H9 (cell line): Measurements from ENCODE around the gene SPEF2. TPM values are rescaled to one million over a fixed set of nuclear protein-coding genes. Genes with fewer than 3 reads are reported as not detected.

Source experiments
- DNase-seq: peaks from one replicate; pipeline ENCODE4 v3.0.0-alpha.2; 2017
- H2AFZ ChIP-seq: one replicate; pipeline ENCODE4 v1.6.1; 2013; ENCODE audit warnings: mild to moderate bottlenecking, low read length, control low read depth, moderate library complexity
- H2AK5ac ChIP-seq: 2 replicates; pipeline ENCODE4 v1.6.1; 2013; ENCODE audit warnings: low read length, control low read depth, mixed read lengths; ENCODE audit not compliant: insufficient read length
- H2BK120ac ChIP-seq: one replicate; pipeline ENCODE4 v1.6.1; 2013; ENCODE audit warnings: low read depth, mild to moderate bottlenecking, low read length, control low read depth, inconsistent platforms; ENCODE audit not compliant: poor library complexity, severe bottlenecking
- H2BK12ac ChIP-seq: 2 replicates; pipeline ENCODE4 v1.6.1; 2013; ENCODE audit warnings: low read length, control low read depth, mixed read lengths, low read depth; ENCODE audit not compliant: insufficient read length
- H2BK15ac ChIP-seq: 2 replicates; pipeline ENCODE4 v1.6.1; 2013; ENCODE audit warnings: low read depth, low read length, control low read depth
- H2BK20ac ChIP-seq: one replicate; pipeline ENCODE4 v1.6.1; 2013; ENCODE audit warnings: low read depth, mild to moderate bottlenecking, low read length, control low read depth, inconsistent platforms; ENCODE audit not compliant: poor library complexity, severe bottlenecking
- H2BK5ac ChIP-seq: 2 replicates; pipeline ENCODE4 v1.6.1; 2013; ENCODE audit warnings: low read length, control low read depth, mixed read lengths; ENCODE audit not compliant: insufficient read length
- H3K14ac ChIP-seq: 2 replicates; pipeline ENCODE4 v1.6.1; 2013; ENCODE audit warnings: low read length, control low read depth; ENCODE audit not compliant: insufficient read depth
- H3K18ac ChIP-seq: 2 replicates; pipeline ENCODE4 v1.6.1; 2013; ENCODE audit warnings: low read depth, mild to moderate bottlenecking, mixed read lengths, low read length, control low read depth; ENCODE audit not compliant: insufficient read length
- H3K23ac ChIP-seq: 2 replicates; pipeline ENCODE4 v1.6.1; 2013; ENCODE audit warnings: low read length, control low read depth, mixed read lengths, low read depth; ENCODE audit not compliant: insufficient read length
- H3K23me2 ChIP-seq: 2 replicates; pipeline ENCODE4 v1.6.1; 2013; ENCODE audit warnings: low read depth, mild to moderate bottlenecking, mixed read lengths, low read length, control low read depth; ENCODE audit not compliant: insufficient read length, poor library complexity, severe bottlenecking
- H3K27ac ChIP-seq: 2 replicates; pipeline ENCODE4 v1.5.1; 2013; ENCODE audit warnings: low read length, control low read depth, mixed read lengths, low read depth; ENCODE audit not compliant: insufficient read length
- H3K27me3 ChIP-seq: 2 replicates; pipeline ENCODE4 v1.6.1; 2013; ENCODE audit warnings: low read length, control low read depth, inconsistent platforms; ENCODE audit not compliant: insufficient read depth
- H3K4ac ChIP-seq: 2 replicates; pipeline ENCODE4 v1.6.1; 2013; ENCODE audit warnings: low read depth, mild to moderate bottlenecking, control low read depth, inconsistent platforms, low read length, moderate library complexity
- H3K4me1 ChIP-seq: 2 replicates; pipeline ENCODE4 v1.6.1; 2013; ENCODE audit warnings: low read length, control low read depth, inconsistent platforms; ENCODE audit not compliant: insufficient read depth
- H3K4me2 ChIP-seq: 2 replicates; pipeline ENCODE4 v1.6.1; 2013; ENCODE audit warnings: low read length, control low read depth, mixed read lengths; ENCODE audit not compliant: insufficient read length, insufficient read depth
- H3K56ac ChIP-seq: 2 replicates; pipeline ENCODE4 v1.6.1; 2013; ENCODE audit warnings: low read depth, mild to moderate bottlenecking, mixed read lengths, low read length, control low read depth; ENCODE audit not compliant: insufficient read length
- H3K79me1 ChIP-seq: 2 replicates; pipeline ENCODE4 v1.6.1; 2013; ENCODE audit warnings: low read depth, mild to moderate bottlenecking, moderate library complexity, low read length, control low read depth, inconsistent platforms; ENCODE audit not compliant: insufficient read depth, poor library complexity, severe bottlenecking
- H3K79me2 ChIP-seq: 2 replicates; pipeline ENCODE4 v1.6.1; 2013; ENCODE audit warnings: low read length, control low read depth, inconsistent platforms; ENCODE audit not compliant: insufficient read depth
- H3K9ac ChIP-seq: 2 replicates; pipeline ENCODE4 v1.6.1; 2013; ENCODE audit warnings: low read length, control low read depth, mixed read lengths; ENCODE audit not compliant: insufficient read length; ENCODE audit errors: extremely low read depth
- H3K9me3 ChIP-seq: one replicate; pipeline ENCODE4 v1.6.1; 2013; ENCODE audit warnings: low read depth, low read length, inconsistent platforms; ENCODE audit not compliant: control insufficient read depth
- H3T11ph ChIP-seq: one replicate; pipeline ENCODE4 v1.6.1; 2013; ENCODE audit warnings: mild to moderate bottlenecking, low read length, control low read depth, inconsistent platforms
- H4K20me1 ChIP-seq: one replicate; pipeline ENCODE4 v1.6.1; 2013; ENCODE audit not compliant: control insufficient read depth, insufficient read length, insufficient read depth
- H4K5ac ChIP-seq: 2 replicates; pipeline ENCODE4 v1.6.1; 2013; ENCODE audit warnings: low read depth, mild to moderate bottlenecking, mixed read lengths, low read length, control low read depth; ENCODE audit not compliant: insufficient read length
- H4K8ac ChIP-seq: replicated peaks from 2 replicates; pipeline ENCODE4 v1.6.1; 2013; ENCODE audit warnings: low read length, control low read depth, mixed read lengths, low read depth; ENCODE audit not compliant: insufficient read length
- H4K91ac ChIP-seq: 2 replicates; pipeline ENCODE4 v1.6.1; 2013; ENCODE audit warnings: low read depth, mild to moderate bottlenecking, moderate library complexity, mixed read lengths, low read length, control low read depth; ENCODE audit not compliant: insufficient read length
- H3K27ac Mint-ChIP-seq, 3 experiments: 2 replicates in 2 of 3; 3 replicates in 1 of 3; pipeline ENCODE4 v1.8.0; 2020 to 2021; ENCODE audit warnings: mixed read lengths in 3 of 3, mild to moderate bottlenecking in 1 of 3, moderate library complexity in 1 of 3
- H3K27me3 Mint-ChIP-seq: 2 replicates; pipeline ENCODE4 v1.8.0; 2021; ENCODE audit warnings: low read depth, mild to moderate bottlenecking, moderate library complexity, mixed read lengths
- H3K36me3 Mint-ChIP-seq, 3 experiments: 2 replicates in 2 of 3; 3 replicates in 1 of 3; pipeline ENCODE4 v1.8.0; 2020 to 2021; ENCODE audit warnings: low read depth in 3 of 3, mixed read lengths in 3 of 3; ENCODE audit not compliant: insufficient read depth in 1 of 3
- H3K4me1 Mint-ChIP-seq, 2 experiments: 2 replicates each; pipeline ENCODE4 v1.8.0; 2020; ENCODE audit warnings: mixed read lengths in 2 of 2
- H3K4me3 Mint-ChIP-seq, 2 experiments: 2 replicates in 1 of 2; 3 replicates in 1 of 2; pipeline ENCODE4 v1.8.0; 2020 to 2021; ENCODE audit warnings: mild to moderate bottlenecking in 2 of 2, mixed read lengths in 2 of 2, moderate library complexity in 1 of 2
- H3K9me3 Mint-ChIP-seq, 2 experiments: 2 replicates in 1 of 2; 3 replicates in 1 of 2; pipeline ENCODE4 v1.8.0; 2020; ENCODE audit warnings: mild to moderate bottlenecking in 2 of 2, mixed read lengths in 2 of 2, moderate library complexity in 1 of 2
- CTCF ChIP-seq: fragments of 200-600 bp; sonication (generic); conservative IDR thresholded peaks from 3 replicates; pipeline ENCODE4 v1.8.0; 2021; ENCODE audit warnings: antibody characterized with exemption, mild to moderate bottlenecking
- WGBS: extraction: QIAGEN DNeasy Blood & Tissue Kit; methylation state at CpG from one replicate; pipeline ENCODE4 v1.1.7; 2013; ENCODE audit warnings: missing lambda C conversion rate, low lambda C conversion rate, mixed read lengths; ENCODE audit not compliant: insufficient read length; ENCODE audit errors: extremely low coverage; 5-methylcytosine and 5-hydroxymethylcytosine counted together
- total RNA-seq: library from RNA; stranded (reverse); gene quantifications from 2 replicates; pipeline ENCODE4 v1.2.1, GENCODE V29; 2021

The SPEF2 gene
- total RNA-seq, 1 experiment from 2014 or later, result 1.0 TPM

- no peaks in the 10 kb centered on the region for H3K79me1 ChIP-seq
- no peak overlapping the region for H4K8ac ChIP-seq
- no peak overlapping the region for H4K5ac ChIP-seq
- no peaks in the 10 kb centered on the region; the same call in 1 of the 2 replicates for H3K4me1 ChIP-seq
- no peak overlapping the region for H2BK15ac ChIP-seq
- H2AK5ac ChIP-seq, result no peak overlapping the region
- H3K14ac ChIP-seq, result no peak overlapping the region
- Mint-ChIP-seq H3K27me3 (peaks cover 4% of the 10 kb centered on the region; the same call in 1 of the 2 replicates), H3K9me3 (no peaks in the 10 kb centered on the region), H3K27ac (no peak overlapping the region), H3K36me3 (no peaks in the 10 kb centered on the region), H3K4me1 (peaks cover 7% of the 10 kb centered on the region in 2 experiments), H3K4me3 (no peak overlapping the region)
- H3K9ac ChIP-seq, result no peak overlapping the region
- WGBS, result no CpG with 5 or more reads among the region's 5 CpGs
- H3K18ac ChIP-seq, result no peak overlapping the region
- no peak overlapping the region for H2BK12ac ChIP-seq
- no peaks in the 10 kb centered on the region for H3K23me2 ChIP-seq
- H3T11ph ChIP-seq, result no peak overlapping the region
- no peak overlapping the region for H2BK120ac ChIP-seq
- no peaks in the 10 kb centered on the region for H3K79me2 ChIP-seq
- H3K56ac ChIP-seq, result no peak overlapping the region
- H3K27me3 ChIP-seq, result no peaks in the 10 kb centered on the region
- H2BK5ac ChIP-seq, result no peak overlapping the region
- no peak for TF ChIP-seq CTCF
- H2BK20ac ChIP-seq, result no peak overlapping the region
- H3K4ac ChIP-seq, result no peak overlapping the region
- no peaks in the 10 kb centered on the region for H3K9me3 ChIP-seq
- no peak overlapping the region for H3K23ac ChIP-seq
- no peak overlapping the region for H3K27ac ChIP-seq
- H4K20me1 ChIP-seq, result no peaks in the 10 kb centered on the region
- no peak overlapping the region for H3K4me2 ChIP-seq
- H4K91ac ChIP-seq, result no peak overlapping the region
- no peak overlapping the region for H2AFZ ChIP-seq
- no peak for DNase-seq
Observed at GRCh38 chr5:35677878-35678277, 60.2 kb downstream of the SPEF2 start.
